ENCODE measurements around the gene TNS4.

Gene TNS4

GRCh38 chr17:40448213-40448638 is 53.2 kb downstream of the TNS4 start:
- TF ChIP-seq TCF12 (IDR thresholded peaks at IDR 0.05; ENCODE audit: low read depth) (no peak), MAX (IDR thresholded peaks at IDR 0.05) (no peak)

- TF ChIP-seq CEBPB (IDR thresholded peaks at IDR 0.05) (no peak), CREB1 (IDR thresholded peaks at IDR 0.05; ENCODE audit: low read depth) (no peak), FOXM1 (IDR thresholded peaks at IDR 0.05; ENCODE audit: borderline replicate concordance, low read depth) (no peak), ZBTB7A (IDR thresholded peaks at IDR 0.05; ENCODE audit: low read depth) (no peak), EGR1 (IDR thresholded peaks at IDR 0.05) (no peak), TCF12 (IDR thresholded peaks at IDR 0.05; ENCODE audit: low read depth) (no peak), YY1 (IDR thresholded peaks at IDR 0.05; ENCODE audit: low read depth) (no peak), RAD21 (IDR thresholded peaks at IDR 0.05; ENCODE audit: low read depth) (no peak), TEAD4 (IDR thresholded peaks at IDR 0.05) (no peak), NFIC (IDR thresholded peaks at IDR 0.05) (no peak), MAX (IDR thresholded peaks at IDR 0.05) (no peak), TAF1 (IDR thresholded peaks at IDR 0.05; ENCODE audit: low read depth) (no peak), EP300 (IDR thresholded peaks at IDR 0.05; ENCODE audit: borderline replicate concordance) (no peak)
- TF ChIP-seq, protein P1, sequence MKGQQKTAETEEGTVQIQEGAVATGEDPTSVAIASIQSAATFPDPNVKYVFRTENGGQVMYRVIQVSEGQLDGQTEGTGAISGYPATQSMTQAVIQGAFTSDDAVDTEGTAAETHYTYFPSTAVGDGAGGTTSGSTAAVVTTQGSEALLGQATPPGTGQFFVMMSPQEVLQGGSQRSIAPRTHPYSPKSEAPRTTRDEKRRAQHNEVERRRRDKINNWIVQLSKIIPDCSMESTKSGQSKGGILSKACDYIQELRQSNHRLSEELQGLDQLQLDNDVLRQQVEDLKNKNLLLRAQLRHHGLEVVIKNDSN (IDR thresholded peaks at IDR 0.05), result no peak
- TF ChIP-seq, protein P2, sequence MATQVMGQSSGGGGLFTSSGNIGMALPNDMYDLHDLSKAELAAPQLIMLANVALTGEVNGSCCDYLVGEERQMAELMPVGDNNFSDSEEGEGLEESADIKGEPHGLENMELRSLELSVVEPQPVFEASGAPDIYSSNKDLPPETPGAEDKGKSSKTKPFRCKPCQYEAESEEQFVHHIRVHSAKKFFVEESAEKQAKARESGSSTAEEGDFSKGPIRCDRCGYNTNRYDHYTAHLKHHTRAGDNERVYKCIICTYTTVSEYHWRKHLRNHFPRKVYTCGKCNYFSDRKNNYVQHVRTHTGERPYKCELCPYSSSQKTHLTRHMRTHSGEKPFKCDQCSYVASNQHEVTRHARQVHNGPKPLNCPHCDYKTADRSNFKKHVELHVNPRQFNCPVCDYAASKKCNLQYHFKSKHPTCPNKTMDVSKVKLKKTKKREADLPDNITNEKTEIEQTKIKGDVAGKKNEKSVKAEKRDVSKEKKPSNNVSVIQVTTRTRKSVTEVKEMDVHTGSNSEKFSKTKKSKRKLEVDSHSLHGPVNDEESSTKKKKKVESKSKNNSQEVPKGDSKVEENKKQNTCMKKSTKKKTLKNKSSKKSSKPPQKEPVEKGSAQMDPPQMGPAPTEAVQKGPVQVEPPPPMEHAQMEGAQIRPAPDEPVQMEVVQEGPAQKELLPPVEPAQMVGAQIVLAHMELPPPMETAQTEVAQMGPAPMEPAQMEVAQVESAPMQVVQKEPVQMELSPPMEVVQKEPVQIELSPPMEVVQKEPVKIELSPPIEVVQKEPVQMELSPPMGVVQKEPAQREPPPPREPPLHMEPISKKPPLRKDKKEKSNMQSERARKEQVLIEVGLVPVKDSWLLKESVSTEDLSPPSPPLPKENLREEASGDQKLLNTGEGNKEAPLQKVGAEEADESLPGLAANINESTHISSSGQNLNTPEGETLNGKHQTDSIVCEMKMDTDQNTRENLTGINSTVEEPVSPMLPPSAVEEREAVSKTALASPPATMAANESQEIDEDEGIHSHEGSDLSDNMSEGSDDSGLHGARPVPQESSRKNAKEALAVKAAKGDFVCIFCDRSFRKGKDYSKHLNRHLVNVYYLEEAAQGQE (IDR thresholded peaks at IDR 0.05; ENCODE audit: low read depth), result no peak
Measured at GRCh38 chr17:40447806-40448205, 53.6 kb downstream of the TNS4 start.

DNA sequence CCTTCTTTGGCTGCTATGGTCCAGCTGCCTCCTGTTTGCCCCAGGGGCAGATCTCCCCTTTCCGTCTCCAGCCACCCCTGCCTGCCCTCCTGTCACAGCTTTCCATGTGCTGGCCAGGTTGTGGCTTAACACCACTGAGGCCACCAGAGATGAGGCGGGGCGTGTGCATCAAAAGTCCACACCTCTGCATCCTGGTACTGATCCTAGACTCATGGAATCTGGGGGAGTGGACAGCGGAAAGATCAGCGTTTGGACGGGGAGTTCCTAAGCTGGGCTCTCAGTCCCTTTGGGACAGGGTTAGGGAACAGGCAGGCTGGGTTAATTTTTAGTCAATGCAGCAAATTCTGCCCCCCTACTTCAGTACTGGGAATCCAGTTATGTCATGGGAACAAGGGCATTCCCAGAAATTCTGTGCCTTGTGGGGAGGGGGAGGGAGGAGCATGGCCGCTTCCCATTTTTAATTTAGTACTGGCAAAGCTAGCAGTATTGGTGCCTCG is 54.2 kb downstream of the TNS4 start:
- TF ChIP-seq TEAD4 (IDR thresholded peaks at IDR 0.05) (no peak), EP300 (IDR thresholded peaks at IDR 0.05; ENCODE audit: borderline replicate concordance) (no peak)

DNA sequence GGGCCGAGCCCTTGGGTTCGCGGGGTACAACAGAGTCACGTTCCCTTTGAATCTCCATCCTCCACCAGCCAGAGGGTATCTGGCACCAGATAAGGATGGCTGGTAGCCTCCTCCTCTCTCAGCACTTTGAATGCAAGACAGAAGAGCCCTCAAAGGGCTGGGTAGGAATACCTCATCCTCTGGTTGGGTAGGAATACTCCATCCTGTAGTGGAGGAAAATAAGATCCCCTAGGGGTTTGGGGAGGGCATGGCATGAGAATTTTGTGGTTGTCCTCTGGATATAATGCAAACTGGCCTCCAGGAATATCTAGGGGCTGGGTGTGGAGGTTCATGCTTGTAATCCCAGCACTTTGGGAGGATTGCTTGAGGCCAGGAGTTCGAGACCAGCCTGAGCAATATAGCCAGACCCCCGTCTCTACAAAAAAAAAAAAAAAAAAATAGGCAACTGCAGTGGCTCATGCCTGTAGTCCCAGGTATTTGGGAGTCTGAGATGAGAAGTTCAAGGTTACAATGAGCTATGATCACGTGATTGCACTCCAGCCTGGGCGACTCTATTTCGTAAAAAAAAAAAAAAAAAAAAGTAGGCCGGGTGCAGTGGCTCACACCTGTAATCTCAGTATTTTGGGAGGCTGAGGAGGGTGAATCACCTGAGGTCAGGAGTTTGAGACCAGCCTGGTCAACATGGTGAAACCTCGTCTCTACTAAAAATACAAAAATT is 55.5 kb downstream of the TNS4 start:
- TF ChIP-seq CREB1 (IDR thresholded peaks at IDR 0.05; ENCODE audit: low read depth), result no peak
- TF ChIP-seq TCF12 (IDR thresholded peaks at IDR 0.05; ENCODE audit: low read depth), result no peak
- TF ChIP-seq FOXM1 (IDR thresholded peaks at IDR 0.05; ENCODE audit: borderline replicate concordance, low read depth), result no peak
- TF ChIP-seq TEAD4 (IDR thresholded peaks at IDR 0.05), result no peak
- TF ChIP-seq RAD21 (IDR thresholded peaks at IDR 0.05; ENCODE audit: low read depth), result no peak
- no peak for TF ChIP-seq EP300 (IDR thresholded peaks at IDR 0.05; ENCODE audit: borderline replicate concordance)
- TF ChIP-seq TAF1 (IDR thresholded peaks at IDR 0.05; ENCODE audit: low read depth), result no peak
- no peak for TF ChIP-seq YY1 (IDR thresholded peaks at IDR 0.05; ENCODE audit: low read depth)

DNA sequence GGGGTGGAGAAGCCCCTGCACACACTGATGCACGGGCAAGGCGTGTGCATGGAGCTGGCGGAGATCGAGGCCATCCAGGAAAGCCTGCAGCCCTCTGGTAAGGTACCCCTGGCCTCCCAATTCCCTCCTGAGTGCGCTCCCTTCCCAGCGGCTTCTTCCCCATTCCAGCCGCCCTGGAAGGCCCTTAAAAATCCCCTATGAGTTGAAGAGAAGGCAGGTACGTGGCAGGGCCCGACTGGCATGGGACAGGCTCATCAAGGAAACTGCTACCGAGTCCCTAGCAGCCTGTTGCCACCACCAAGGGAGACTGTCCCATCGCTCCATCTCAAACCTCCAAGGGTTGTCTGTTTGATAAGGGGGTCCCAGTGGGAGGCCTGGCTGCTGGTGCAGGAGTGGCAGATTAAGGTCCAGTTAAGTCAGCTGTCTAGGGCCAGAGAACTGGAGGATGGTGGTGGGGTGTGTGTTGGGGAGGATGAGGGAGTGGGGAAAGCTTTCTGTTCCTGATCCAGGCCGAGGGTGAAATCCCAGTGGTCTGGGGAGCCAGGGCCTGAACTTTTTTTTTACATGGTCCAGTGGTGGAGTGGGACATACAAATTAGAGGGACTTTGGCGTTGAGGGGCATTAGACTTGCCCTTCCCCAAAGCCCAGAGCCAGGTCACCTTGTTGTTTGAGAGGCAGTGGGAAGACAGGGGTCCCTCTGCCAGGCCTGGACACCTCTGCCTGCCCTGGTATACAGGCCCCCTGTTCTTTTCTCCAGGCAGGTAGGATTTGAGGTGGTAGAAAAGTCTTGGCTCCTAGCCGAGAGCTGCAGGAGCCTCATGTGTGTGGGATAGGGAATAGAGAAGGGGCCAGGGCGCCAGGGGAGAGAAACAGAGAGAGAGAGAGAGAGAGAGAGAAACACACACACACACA is 57.2 kb downstream of the TNS4 start:
- TF ChIP-seq, protein P1 (IDR thresholded peaks at IDR 0.05), result no peak
- TF ChIP-seq, protein P2 (IDR thresholded peaks at IDR 0.05; ENCODE audit: low read depth), result no peak
- TF ChIP-seq YY1 (IDR thresholded peaks at IDR 0.05; ENCODE audit: low read depth), result no peak
- no peak for TF ChIP-seq TAF1 (IDR thresholded peaks at IDR 0.05; ENCODE audit: low read depth)
- TF ChIP-seq EGR1 (IDR thresholded peaks at IDR 0.05), result no peak
- no peak for TF ChIP-seq RAD21 (IDR thresholded peaks at IDR 0.05; ENCODE audit: low read depth)
- TF ChIP-seq CEBPB (IDR thresholded peaks at IDR 0.05), result no peak
- TF ChIP-seq FOXM1 (IDR thresholded peaks at IDR 0.05; ENCODE audit: borderline replicate concordance, low read depth), result no peak
- no peak for TF ChIP-seq TEAD4 (IDR thresholded peaks at IDR 0.05)
- TF ChIP-seq NFIC (IDR thresholded peaks at IDR 0.05), result no peak
- no peak for TF ChIP-seq ZBTB7A (IDR thresholded peaks at IDR 0.05; ENCODE audit: low read depth)
- TF ChIP-seq TCF12 (IDR thresholded peaks at IDR 0.05; ENCODE audit: low read depth), result no peak
- TF ChIP-seq CREB1 (IDR thresholded peaks at IDR 0.05; ENCODE audit: low read depth), result no peak
- TF ChIP-seq EP300 (IDR thresholded peaks at IDR 0.05; ENCODE audit: borderline replicate concordance), result no peak
- no peak for TF ChIP-seq MAX (IDR thresholded peaks at IDR 0.05)
